A549 (cell line): Measurements from ENCODE around the gene USH1C.

Source experiments
- CTCF ChIP-seq: fragments of >200 bp; sonication (Bioruptor Twin); formaldehyde crosslinking; IDR thresholded peaks from 3 replicates; pipeline ENCODE4 v1.5.1; 2016
- EHMT2 ChIP-seq: fragments of 200-600 bp; sonication (generic); IDR thresholded peaks from 2 replicates; pipeline ENCODE4 v1.6.1; 2016; ENCODE audit warnings: antibody characterized with exemption, low read depth, mild to moderate bottlenecking, moderate library complexity
- JUNB ChIP-seq: fragments of >200 bp; sonication (Bioruptor Twin); formaldehyde crosslinking; IDR thresholded peaks from 2 replicates; pipeline ENCODE4 v1.6.1; 2016
- POLR2A ChIP-seq: IDR thresholded peaks from 2 replicates; pipeline ENCODE4 v1.6.1; 2012; ENCODE audit warnings: mild to moderate bottlenecking, low read length
- RFX5 ChIP-seq: fragments of 450-650 bp; IDR thresholded peaks from 2 replicates; pipeline ENCODE4 v1.7.1; 2014; ENCODE audit warnings: antibody characterized with exemption, mild to moderate bottlenecking, moderate library complexity

- no peak for TF ChIP-seq JUNB
- TF ChIP-seq EHMT2 = no peak
- TF ChIP-seq CTCF = no peak
- no peak for TF ChIP-seq POLR2A
- no peak for TF ChIP-seq RFX5
Measured at GRCh38 chr11:17522655-17523054, 21.6 kb downstream of the USH1C start.
